GM12892 (cell line): Measurements from ENCODE around the gene FRAS1.

Experiments used
- POLR2A ChIP-seq: IDR thresholded peaks from 2 replicates; pipeline ENCODE4 v1.6.1; 2011; ENCODE audit warnings: low read depth, low read length, control low read depth
- POLR2AphosphoS5 ChIP-seq: IDR thresholded peaks from 2 replicates; pipeline ENCODE4 v1.6.1; 2011; ENCODE audit warnings: low read depth, low read length, control low read depth
- TAF1 ChIP-seq: IDR thresholded peaks from 2 replicates; pipeline ENCODE4 v1.6.1; 2011; ENCODE audit warnings: low read depth, mild to moderate bottlenecking, control low read depth, low read length, borderline replicate concordance

GRCh38 chr4:78336093-78336943 is 279.2 kb downstream of the FRAS1 start:
- no peak for TF ChIP-seq POLR2A
- no peak for TF ChIP-seq POLR2AphosphoS5
- no peak for TF ChIP-seq TAF1
